Measurements from ENCODE around the gene ZMYND8. TPM values are rescaled to one million over a fixed set of nuclear protein-coding genes. Genes with fewer than 3 reads are reported as not detected.

Gene ZMYND8
- total RNA-seq, 6 experiments from 2014 or later, result 27.8 to 38.3 (median 34.8) TPM

DNA sequence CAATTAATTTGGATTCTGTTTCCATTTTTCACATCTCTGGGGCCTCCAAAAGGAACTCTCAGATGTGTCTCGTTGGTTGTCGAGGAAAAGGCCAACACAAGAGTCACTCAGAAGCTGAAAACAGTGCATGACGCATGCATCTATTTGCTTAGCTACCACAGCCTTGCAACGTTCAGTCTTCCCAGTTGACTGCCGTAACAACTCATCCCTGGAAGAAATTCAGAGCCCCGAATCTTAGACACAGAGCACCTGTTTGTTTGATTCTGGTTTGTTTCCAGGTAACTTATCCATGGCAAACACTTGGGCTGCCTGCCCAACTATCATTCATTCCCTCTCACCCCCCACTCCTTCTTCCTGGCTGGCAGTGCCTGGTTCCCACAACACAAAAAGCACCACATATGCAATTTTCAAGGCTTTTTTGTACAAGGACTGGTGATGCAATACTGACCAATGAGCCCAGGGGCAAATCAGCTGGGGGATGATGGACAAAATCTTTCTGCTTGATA is 60.5 kb downstream of the ZMYND8 start:
- no peak for DNase-seq
- peaks cover 17% of the 10 kb centered on the region for H3K4me1 Mint-ChIP-seq (ENCODE audit: low read depth)
- 0 out of 2 replicates have a peak, but pooled peaks cover under 1% of the 10 kb centered on the region for H3K27me3 Mint-ChIP-seq (ENCODE audit: insufficient read depth)
- TF ChIP-seq, protein P1, sequence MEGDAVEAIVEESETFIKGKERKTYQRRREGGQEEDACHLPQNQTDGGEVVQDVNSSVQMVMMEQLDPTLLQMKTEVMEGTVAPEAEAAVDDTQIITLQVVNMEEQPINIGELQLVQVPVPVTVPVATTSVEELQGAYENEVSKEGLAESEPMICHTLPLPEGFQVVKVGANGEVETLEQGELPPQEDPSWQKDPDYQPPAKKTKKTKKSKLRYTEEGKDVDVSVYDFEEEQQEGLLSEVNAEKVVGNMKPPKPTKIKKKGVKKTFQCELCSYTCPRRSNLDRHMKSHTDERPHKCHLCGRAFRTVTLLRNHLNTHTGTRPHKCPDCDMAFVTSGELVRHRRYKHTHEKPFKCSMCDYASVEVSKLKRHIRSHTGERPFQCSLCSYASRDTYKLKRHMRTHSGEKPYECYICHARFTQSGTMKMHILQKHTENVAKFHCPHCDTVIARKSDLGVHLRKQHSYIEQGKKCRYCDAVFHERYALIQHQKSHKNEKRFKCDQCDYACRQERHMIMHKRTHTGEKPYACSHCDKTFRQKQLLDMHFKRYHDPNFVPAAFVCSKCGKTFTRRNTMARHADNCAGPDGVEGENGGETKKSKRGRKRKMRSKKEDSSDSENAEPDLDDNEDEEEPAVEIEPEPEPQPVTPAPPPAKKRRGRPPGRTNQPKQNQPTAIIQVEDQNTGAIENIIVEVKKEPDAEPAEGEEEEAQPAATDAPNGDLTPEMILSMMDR (IDR thresholded peaks at IDR 0.05), result no peak
- no peak overlapping the region for H3K27ac Mint-ChIP-seq
- no peaks in the 10 kb centered on the region for H3K9me3 Mint-ChIP-seq
- peaks cover 65% of the 10 kb centered on the region for H3K36me3 Mint-ChIP-seq (ENCODE audit: low read depth)
- H3K4me3 Mint-ChIP-seq, result no peak overlapping the region

DNA sequence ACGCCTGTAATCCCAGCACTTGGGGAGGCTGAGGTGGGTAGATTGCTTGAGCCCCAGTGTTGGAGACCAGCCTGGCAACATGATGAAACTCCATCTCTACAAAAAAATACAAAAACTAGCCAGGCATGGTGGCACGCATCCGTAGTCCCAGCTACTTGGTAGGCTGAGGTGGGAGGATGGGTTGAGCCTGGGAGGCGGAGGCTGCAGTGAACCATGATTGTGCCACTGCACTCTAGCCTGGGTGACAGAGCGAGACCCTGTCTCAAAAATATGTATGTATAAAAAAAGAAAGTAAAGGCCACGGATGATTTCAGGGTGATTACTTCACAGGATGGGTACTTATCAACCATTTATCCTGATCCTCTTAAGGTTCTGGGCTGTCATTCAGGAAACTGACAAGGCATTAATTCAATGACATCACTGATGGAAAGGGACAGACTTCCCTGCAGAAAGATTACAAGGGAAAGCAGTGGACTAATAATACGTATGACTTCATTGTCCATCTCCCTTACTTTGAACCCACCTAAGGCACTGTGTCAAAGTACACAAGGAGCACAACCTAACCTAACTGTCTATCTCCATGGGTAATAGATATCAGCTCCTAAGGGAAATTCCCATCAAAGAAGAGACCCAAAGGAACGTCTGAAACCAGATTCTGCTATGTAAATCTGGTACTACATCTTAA is 61.2 kb downstream of the ZMYND8 start:
- Mint-ChIP-seq H3K27ac (no peak overlapping the region; the same call in 1 of the 2 replicates), H3K9me3 (no peaks in the 10 kb centered on the region), H3K27me3 (ENCODE audit: insufficient read depth) (no peaks in the 10 kb centered on the region), H3K4me3 (no peak overlapping the region), H3K4me1 (ENCODE audit: low read depth) (peaks cover 15% of the 10 kb centered on the region), H3K36me3 (ENCODE audit: low read depth) (peaks cover 64% of the 10 kb centered on the region)
- DNase-seq, result no peak
- TF ChIP-seq, protein P1 (IDR thresholded peaks at IDR 0.05), result no peak

DNA sequence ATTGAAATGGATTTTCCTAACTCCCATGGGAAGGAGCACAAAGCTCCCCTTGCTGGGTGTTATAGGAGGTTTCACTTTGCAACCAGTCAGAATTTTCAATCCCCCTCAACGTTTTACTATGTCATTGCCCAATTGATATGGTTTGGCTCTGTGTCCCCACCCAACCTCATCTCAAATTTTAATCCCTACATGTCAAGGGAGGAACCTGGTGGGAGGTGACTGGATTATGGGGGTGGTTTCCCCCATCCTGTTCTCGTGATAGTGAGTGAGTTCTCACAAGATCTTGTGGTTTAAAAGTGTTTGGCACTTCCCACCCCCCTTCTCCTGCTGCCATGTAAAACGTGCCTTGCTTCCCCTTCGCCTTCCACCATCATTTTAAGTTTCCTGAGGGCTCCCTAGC is 62.9 kb downstream of the ZMYND8 start:
- DNase-seq, result no peak
- TF ChIP-seq, protein P1 (IDR thresholded peaks at IDR 0.05), result no peak
- no peak overlapping the region for H3K4me3 Mint-ChIP-seq
- H3K27ac Mint-ChIP-seq, result no peak overlapping the region
- no peaks in the 10 kb centered on the region for H3K27me3 Mint-ChIP-seq (ENCODE audit: insufficient read depth)
- H3K36me3 Mint-ChIP-seq (ENCODE audit: low read depth), result peaks cover 72% of the 10 kb centered on the region
- H3K9me3 Mint-ChIP-seq, result no peaks in the 10 kb centered on the region
- H3K4me1 Mint-ChIP-seq (ENCODE audit: low read depth), result peaks cover 19% of the 10 kb centered on the region

DNA sequence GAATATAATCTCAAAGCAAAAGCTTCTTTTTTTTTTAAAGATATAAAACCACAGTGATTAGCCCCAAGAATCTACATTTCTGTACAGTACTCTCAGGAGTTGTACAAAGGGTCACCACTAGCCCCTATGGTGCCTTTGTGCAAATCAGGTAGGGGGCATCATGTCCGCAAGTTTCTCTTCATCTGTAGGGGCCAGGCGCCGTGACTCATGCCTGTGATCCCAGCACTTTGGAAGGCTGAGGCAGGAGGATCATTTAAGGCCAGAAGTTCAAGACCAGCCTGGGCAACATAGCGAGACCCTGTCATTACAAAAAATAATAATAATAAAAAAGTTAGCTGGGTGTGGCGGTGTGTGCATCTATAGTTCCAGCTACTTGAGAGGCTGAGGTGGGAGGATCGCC is 63.9 kb downstream of the ZMYND8 start:
- Mint-ChIP-seq H3K9me3 (no peaks in the 10 kb centered on the region), H3K36me3 (ENCODE audit: low read depth) (peaks cover 67% of the 10 kb centered on the region)
- no peak for DNase-seq

DNA sequence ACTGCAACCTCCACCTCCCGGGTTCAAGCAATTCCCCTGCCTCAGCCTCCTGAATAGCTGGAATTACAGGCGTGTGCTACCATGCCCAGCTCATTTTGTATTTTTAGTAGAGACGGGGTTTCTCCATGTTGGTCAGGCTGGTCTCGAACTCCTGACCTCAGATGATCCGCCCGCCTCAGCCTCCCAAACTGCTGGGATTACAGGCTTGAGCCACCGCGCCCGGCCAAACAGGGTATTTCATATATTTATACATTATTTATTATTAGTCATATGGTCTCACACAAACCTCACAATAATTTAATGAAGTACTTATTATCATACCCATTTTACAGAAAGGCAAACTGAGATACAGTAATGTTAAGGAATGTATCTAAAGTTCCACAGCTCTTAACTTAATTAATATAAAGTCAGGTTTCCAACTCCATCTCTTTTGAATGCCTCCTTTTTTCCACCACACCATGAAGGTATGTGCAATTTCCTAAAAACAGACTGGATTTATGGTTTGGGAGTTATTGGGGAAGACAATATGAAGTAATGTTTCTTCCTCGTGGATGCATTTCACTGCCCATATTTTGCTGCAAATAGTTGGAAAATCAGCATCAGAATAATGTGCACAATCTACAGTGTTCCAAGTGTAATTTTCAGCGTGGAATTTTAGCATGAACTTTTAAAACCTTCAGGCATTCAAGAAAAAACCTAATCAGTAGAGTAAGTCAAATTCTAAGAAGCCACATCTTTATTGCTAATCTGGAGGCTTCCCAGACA is 65.7 kb downstream of the ZMYND8 start:
- Mint-ChIP-seq H3K27ac (no peak overlapping the region), H3K27me3 (ENCODE audit: insufficient read depth) (no peaks in the 10 kb centered on the region; the same call in 1 of the 2 replicates), H3K9me3 (no peaks in the 10 kb centered on the region), H3K4me1 (ENCODE audit: low read depth) (peaks cover 19% of the 10 kb centered on the region), H3K4me3 (no peak overlapping the region), H3K36me3 (ENCODE audit: low read depth) (peaks cover 71% of the 10 kb centered on the region)
- TF ChIP-seq, protein P1 (IDR thresholded peaks at IDR 0.05), result no peak
- DNase-seq, result no peak

More for the DNA sequence above, 63.9 kb downstream of the ZMYND8 start:
- H3K27me3 Mint-ChIP-seq (ENCODE audit: insufficient read depth), result no peaks in the 10 kb centered on the region
- no peak overlapping the region for H3K27ac Mint-ChIP-seq
- TF ChIP-seq, protein P1 (IDR thresholded peaks at IDR 0.05), result no peak
- peaks cover 19% of the 10 kb centered on the region for H3K4me1 Mint-ChIP-seq (ENCODE audit: low read depth)
- H3K4me3 Mint-ChIP-seq, result no peak overlapping the region
